Astrocyte of the hippocampus (primary cell): ENCODE results near the gene TOR2A.

Source experiments
- DNase-seq: peaks from one replicate; pipeline ENCODE4 v3.0.0; 2011; ENCODE audit warnings: low read depth, low spot score

Gene TOR2A

GRCh38 chr9:127698985-127699670, 36.0 kb downstream of the TOR2A start:
- peak; percentile 97 for DNase-seq

GRCh38 chr9:127698386-127698785, 36.7 kb downstream of the TOR2A start:
- DNase-seq: no peak

GRCh38 chr9:127697575-127697974, 37.5 kb downstream of the TOR2A start:
- no peak for DNase-seq

- no peak for DNase-seq
Observed at GRCh38 chr9:127694890-127695720, 40.0 kb downstream of the TOR2A start.

- DNase-seq: no peak
Observed at GRCh38 chr9:127693697-127694096, 41.4 kb downstream of the TOR2A start.

GRCh38 chr9:127693143-127693542, 42.0 kb downstream of the TOR2A start:
- DNase-seq: no peak

- DNase-seq: no peak
Observed at GRCh38 chr9:127692071-127692470, 43.0 kb downstream of the TOR2A start.

- DNase-seq: no peak
Observed at GRCh38 chr9:127690735-127691134, 44.4 kb downstream of the TOR2A start.

GRCh38 chr9:127689329-127690000, 45.6 kb downstream of the TOR2A start:
- DNase-seq: no peak

GRCh38 chr9:127686461-127687393, 48.4 kb downstream of the TOR2A start:
- no peak for DNase-seq

- DNase-seq: peak; percentile 67
Observed at GRCh38 chr9:127684576-127684975, 50.5 kb downstream of the TOR2A start.

GRCh38 chr9:127683723-127684122, 51.4 kb downstream of the TOR2A start:
- DNase-seq: peak; percentile 45

GRCh38 chr9:127682351-127683136, 52.5 kb downstream of the TOR2A start:
- no peak for DNase-seq
